ENCODE results near the gene WAPL. TPM values are rescaled to one million over a fixed set of nuclear protein-coding genes. Genes with fewer than 3 reads are reported as not detected.
"Not testable (repeated sequence)": the region's sequence is repeated elsewhere in the genome, so short reads cannot be mapped to it uniquely, and the experiment has no call there.

The WAPL gene
- total RNA-seq, 1 donor from 2014 or later: 24.0 TPM

DNA sequence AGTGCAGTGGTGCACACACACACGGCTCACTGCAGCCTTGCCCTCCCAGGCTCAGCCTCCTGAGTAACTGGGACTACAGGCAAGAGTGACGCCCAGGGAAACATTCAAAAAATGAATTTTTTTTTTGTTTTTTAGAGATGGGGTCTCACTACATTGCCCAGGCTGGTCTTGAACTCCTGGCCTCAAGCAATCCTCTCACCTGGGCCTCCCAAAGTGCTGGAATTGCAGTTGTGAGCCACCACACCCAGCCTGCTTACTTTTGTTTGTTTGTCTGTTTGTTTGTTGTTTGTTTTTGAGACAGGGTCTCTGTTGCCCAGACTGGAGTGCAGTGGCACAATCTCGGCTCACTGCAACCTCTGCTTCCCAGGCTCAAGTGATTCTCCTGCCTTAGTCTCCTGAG is 7.1 kb upstream of the WAPL start:
- intact Hi-C loops (cut with DNase I): not testable (repeated sequence)

DNA sequence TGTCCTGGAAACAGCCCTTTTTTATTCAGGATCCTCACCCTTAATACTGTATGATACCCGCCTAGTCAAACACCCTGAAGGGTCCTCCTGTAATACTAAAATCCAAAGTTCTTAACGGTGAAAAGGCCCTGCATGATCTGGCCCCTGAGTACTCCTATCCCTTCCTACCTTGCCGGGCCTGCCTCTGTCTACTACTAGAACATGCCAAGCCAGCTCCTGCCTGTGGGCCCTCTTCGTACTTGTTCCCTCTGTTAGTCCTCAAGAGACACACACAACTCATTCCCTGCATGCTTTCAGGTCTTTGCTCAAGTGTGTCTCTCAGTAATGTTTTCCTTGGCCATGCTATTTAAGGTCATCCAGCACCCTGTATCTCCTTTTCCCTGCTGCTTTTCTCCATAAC is 5.0 kb upstream of the WAPL start:
- intact Hi-C loops (cut with DNase I): no loop called here

More for the DNA sequence above, 7.1 kb upstream of the WAPL start:
- not testable (repeated sequence) for DNase-seq (ENCODE audit: low spot score)

DNA sequence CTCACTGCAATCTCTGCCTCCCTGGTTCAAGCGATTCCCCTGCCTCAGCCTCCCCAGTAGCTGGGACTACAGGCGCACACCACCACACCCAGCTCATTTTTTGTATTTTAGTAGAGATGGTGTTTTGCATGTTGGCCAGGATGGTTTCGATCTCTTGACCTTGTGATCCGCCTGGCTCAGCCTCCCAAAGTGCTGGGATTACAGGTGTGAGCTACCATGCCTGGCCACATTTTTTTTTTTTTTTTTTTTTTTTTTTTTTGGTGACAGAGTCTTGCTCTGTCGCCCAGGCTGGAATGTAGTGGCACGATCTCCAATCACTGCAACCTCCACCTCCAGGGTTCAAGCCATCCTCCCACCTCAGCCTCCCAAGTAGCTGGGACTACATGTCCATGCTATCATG is 4.1 kb upstream of the WAPL start:
- DNase-seq (ENCODE audit: low spot score); intact Hi-C loops (cut with DNase I): not testable (repeated sequence)

More for the DNA sequence above, 5.0 kb upstream of the WAPL start:
- DNase-seq (ENCODE audit: low spot score): no peak

DNA sequence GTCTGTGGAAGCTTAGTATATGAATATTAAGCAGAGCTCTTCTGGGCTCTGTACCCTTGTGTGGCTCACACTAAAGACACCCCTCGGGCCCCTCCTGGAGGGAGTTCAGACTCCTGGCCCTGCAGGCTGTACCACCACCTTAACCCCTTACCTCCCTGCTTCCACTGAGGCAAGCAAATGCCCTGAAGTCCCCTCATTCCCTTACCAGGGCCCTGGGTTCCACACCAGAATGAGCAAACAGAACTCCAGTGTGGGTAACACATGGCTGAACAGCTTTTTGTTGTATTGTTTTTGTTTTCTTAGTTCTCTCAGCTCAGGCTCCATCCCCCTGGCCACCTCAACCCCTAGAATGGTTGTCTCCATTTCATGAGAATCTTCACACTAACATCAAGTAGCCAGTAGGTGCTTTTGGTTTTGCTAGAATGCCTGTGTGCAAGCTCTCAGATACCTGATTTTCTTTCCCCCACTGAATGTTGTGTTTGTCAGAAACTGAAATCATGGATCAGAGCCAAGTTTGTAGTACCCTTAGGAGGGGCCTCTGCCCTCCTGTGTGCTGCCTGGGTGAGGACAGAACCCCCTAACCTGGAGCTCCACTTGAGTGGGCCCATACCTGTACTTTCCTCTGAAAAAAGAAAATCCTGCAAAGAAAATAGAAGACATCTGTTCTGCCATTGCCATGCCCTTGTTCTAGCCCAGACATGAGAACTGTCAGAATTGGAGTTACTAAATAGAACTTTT is 2.8 kb upstream of the WAPL start:
- intact Hi-C loops (cut with DNase I): loop anchor here (5.0 kb wide), 2 partner anchors 63 to 122 kb away; no protein-coding TSS in a partner anchor

DNA sequence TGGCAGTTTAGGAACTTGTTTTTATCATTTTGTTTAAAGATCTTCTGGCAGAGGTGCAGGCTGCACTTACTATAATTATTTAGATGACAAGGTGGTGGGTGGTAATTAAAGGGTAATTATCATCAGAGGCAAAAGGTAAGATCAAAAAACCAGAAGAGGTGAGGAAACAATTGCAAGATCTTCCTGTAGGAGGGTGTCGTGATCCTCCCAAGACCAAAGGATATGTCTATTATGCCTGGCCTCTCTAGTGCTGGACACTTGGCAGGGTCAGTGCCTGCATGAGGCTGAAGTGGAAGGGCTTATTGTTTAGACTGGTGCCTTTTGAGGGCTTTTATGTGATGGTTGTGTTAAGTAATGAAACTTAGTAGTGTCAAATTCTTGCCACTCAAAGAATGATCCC is 1.8 kb upstream of the WAPL start:
- intact Hi-C loops (cut with DNase I): loop anchor here (5.0 kb wide), 2 partner anchors 64 to 121 kb away; no protein-coding TSS in a partner anchor
- no peak for DNase-seq (ENCODE audit: low spot score)

More for the DNA sequence above, 2.8 kb upstream of the WAPL start:
- DNase-seq (ENCODE audit: low spot score): no peak

DNA sequence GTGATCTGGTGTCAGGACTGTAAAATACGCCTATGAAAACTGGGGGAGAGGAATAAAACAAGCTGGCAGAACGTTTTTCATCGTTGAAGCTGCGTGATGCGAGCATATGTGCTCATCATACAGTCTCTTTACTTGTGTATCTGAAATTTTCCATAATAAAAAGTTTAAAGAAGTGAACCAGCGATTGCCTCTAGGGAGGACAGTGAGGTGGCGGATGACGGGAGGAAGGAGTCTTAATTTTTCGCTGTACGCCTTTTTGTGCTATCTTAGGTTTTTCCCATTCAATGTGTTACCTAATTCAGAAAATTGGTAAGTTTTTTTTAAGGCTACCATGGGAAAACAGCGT is 891 bp upstream of the WAPL start:
- intact Hi-C loops (cut with DNase I): loop anchor here (5.0 kb wide), 2 partner anchors 65 to 120 kb away; no protein-coding TSS in a partner anchor
- no peak for DNase-seq (ENCODE audit: low spot score)

DNA sequence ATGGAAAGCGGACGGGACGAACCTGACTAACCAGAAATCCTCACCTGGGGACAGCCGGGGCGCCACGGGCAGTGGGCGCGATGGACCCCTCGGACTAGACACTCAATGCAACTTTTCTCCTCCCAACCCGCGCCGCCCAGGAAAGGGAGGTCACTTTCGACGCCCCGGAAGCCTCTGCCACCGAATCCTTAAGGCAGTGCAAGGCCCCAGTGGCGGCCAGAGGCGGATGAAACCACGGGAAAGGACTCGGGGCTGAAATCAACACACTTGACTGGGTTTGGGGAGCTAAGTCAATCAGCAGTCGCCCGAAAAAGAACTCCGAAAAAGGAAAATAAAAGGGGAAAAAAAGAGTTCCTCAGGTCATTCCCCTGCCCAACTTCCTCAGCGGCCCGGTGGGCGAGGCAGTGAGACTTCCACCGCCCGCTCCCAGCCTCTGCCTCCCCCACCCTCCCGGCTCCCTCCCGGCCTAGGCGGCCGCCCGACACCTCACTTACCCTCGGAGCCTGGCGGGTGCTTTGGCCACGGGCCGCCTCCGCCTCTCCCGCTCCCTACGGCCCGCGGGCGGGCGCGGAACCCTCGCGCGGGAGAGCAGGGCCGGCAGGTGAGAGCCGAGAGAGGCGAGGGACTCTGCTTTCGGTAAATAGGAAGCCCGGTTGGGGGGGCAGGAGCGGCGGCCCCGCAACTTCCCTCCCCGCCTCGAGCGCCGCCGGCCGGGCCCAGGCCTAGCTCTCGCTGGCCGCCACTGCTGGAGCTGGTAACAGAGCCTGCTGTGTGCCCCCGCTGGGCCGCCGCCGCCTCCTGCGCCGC is 518 bp downstream of the WAPL start:
- peak; percentile 85 for DNase-seq (ENCODE audit: low spot score)
- intact Hi-C loops (cut with DNase I): loop anchor here (5.0 kb wide), 2 partner anchors 66 to 119 kb away; no protein-coding TSS in a partner anchor

DNA sequence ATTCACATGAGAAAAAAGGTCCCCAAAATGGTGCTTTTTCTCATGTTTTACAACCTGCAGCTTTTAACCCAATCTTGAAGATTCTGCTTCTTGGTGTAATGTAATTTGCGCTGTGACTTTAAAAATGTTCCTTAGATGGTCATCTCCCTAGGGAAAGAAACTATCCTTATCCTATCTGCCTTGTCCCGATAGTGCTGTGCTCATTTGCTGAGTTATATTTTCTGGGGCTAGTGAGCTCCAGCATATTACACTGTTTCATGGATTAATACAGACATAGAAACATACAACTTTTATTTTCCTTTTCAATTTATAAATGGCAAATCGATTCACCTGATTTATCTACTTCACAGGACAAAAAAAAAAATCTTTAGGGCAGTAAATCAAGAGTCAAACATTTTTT is 2.8 kb downstream of the WAPL start:
- intact Hi-C loops (cut with DNase I): no loop called here
- no peak for DNase-seq (ENCODE audit: low spot score)

DNA sequence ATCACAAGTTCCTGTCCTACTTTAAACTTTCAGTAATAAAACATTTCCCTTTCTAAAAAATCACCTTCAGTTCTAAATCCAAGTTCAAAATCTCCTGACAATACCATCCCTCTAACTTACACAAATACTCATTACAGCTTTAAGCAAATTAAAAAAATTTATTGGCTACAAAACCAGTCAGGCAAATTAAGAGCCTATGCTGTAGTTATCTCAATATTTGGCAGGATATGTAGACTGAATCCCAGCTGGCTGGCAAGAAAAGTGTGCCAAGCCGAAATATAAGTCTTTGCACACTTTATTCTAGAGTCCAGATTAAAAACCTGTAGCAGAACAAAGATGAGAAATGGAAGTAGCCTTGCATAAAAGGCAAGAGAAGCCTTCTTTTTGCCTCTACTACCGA is 9.5 kb downstream of the WAPL start:
- no peak for DNase-seq (ENCODE audit: low spot score)

DNA sequence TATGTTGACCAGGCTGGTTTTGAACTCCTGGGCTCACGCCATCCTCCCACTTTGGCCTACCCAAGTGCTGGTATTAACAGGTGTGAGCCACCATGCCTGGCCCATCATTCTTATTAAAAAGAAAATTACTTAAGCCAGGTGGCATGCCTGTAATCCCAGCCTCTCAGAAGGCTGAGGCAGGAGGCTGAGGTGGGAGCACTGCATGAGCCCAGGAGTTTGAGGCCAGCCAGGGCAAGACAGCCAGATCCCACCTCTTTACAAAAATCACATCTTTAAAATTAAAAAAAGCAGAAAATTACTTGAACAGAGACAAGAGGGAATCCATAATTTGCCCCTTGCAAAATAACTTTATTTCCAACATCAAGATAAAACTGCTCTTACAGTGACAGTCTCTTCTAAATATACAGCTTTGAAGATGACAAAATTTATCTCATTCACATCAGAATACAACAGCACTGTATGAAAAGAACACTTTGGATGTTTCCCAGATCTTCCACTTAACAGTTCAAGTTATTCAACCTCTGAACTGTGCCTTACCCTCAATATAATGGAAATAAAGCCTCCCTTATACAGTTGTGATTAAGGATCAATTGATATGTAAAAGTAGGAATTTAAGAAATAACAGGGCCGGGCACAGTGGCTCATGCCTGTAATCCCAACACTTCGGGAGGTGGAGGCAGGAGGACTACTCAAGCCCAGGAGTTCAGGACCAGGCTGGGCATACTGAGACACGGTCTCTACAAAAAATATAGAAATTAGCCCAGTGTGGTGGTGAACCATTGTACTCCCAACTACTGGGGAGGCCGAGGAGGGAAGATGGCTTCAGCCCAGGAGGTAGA is 10.3 kb downstream of the WAPL start:
- no peak for DNase-seq (ENCODE audit: low spot score)
- intact Hi-C loops (cut with DNase I): no loop called here

More for the DNA sequence above, 9.5 kb downstream of the WAPL start:
- intact Hi-C loops (cut with DNase I): no loop called here

DNA sequence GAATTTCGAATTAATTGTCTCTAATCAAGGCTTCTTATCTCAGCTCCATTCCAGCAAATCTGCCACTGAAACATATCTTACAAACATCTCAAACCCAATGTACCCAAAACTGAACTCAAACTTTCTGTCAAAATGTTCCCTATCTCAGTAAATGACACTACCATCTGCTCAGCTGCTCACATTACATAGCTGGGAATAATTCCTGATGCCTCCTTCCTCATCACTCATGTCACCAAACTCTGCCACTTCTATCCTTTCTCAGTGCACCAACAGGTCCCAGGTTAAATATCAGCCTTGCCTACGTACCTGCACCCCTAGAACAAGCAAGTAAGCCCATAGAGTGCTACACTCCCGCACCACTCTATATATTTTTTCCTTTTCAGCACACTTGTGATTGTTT is 12.4 kb downstream of the WAPL start:
- no peak for DNase-seq (ENCODE audit: low spot score)
- intact Hi-C loops (cut with DNase I): no loop called here

DNA sequence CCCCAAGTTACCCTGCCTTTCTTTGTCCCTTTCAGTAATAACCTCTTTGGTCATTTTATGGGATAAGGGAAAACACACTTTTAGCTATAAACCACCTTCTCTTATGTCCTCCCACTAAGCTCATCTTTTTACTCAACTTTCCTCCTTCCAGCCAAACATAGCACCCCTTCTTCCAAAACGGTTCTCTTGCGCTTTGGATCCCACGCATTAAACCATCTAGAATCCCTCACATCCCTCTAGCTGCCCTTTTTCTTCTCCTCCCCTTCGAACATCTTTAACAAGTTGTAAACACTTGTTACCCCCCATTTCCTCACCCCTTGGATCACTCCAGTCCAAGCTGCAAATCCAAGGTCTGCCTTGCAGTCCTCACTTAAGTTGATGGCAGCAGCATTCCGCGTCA is 13.4 kb downstream of the WAPL start:
- intact Hi-C loops (cut with DNase I): no loop called here

DNA sequence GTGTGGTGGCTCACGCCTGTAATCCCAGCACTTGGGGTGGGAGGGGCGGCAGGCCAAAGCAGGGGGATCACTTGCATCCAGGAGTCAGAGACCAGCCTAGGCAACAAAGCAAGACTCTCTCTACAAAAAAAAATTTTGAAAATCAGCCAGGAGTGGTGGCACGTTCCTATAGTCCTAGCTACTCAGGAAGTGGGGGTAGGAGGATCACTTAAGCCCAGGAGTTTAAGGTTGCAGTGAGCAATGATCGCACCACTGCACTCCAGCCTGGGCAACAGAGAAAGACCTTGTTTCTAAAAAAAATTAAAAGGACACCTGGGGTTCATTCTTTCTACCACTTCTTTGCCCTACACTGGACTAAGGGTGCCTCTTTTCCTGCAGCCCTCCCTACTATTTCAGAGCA is 15.1 kb downstream of the WAPL start:
- DNase-seq (ENCODE audit: low spot score): no peak
- intact Hi-C loops (cut with DNase I): no loop called here

More for the DNA sequence above, 13.4 kb downstream of the WAPL start:
- no peak for DNase-seq (ENCODE audit: low spot score)

DNA sequence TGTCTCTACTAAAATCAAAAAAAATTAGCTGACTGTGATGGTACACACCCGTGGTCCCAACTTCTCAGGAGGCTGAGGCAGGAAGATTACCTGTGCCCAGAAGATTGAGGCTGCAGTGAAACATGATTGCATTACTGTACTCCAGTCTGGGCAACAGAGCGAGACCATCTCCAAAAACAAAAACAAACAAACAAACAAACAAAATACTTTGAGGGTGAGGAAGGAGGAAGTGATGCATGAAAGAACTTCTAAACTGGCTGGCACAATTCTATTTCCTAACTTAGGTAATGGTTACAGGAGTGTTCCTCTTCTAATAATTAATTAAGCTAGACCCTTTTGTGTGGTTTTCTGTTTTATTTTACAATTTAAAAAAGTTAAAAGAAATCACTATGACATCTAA is 15.5 kb downstream of the WAPL start:
- intact Hi-C loops (cut with DNase I): no loop called here
- no peak for DNase-seq (ENCODE audit: low spot score)

DNA sequence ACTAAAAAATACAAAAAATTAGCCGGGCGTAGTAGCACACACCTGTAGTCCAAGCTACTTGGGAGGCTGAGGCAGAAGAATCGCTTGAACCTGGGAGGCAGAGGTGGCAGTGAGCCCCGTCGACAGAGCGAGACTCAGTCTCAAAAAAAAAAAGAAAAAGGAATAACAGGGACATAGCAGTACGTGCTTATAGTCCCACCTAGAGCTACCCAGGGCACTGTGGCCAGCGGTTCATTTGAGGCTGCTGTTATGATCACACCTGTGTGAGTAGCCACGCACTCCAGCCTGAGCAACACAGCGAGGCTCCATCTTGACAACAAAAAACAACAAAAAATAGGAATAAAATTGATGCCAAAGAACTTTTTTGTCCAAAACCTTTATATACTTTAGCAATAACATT is 17.1 kb downstream of the WAPL start:
- no peak for DNase-seq (ENCODE audit: low spot score)
- intact Hi-C loops (cut with DNase I): no loop called here

DNA sequence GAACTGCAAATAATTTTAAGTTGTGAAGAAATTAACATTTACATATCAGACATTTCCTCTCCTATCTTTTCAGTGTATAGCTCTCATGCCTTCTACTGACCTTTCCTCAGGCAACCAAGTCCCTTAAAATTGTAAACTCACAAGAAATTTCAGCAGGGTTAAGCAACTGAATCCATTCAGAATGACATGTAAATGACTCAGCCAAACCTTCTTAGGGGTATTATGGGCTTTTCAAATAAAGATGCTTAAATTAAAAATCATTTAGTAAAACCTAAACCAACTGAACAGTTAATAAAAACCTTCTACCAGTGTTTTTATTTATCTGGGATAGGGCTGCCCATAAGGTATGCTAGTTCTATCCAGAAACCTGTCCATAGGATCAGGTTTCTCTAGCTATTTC is 20.7 kb downstream of the WAPL start:
- intact Hi-C loops (cut with DNase I): no loop called here
- no peak for DNase-seq (ENCODE audit: low spot score)

DNA sequence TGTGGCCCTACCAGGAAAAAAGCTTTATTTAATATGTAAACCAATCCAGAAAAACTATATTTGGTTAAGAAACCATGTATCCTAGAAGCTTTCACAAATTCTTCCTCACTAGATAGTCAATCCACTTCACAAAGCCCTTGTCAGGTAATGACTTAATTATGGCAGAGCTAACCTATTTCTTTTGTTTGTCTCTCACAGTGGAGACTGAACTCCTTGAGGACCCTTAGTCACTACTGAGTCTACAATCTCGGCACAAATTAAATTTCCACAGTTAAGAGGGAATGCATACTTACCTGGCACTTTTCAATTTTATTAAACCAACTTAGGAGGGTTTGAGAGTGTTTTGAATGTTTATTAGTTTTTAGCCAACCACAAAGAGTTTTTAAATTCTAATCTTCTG is 23.0 kb downstream of the WAPL start:
- intact Hi-C loops (cut with DNase I): no loop called here
- DNase-seq (ENCODE audit: low spot score): no peak

DNA sequence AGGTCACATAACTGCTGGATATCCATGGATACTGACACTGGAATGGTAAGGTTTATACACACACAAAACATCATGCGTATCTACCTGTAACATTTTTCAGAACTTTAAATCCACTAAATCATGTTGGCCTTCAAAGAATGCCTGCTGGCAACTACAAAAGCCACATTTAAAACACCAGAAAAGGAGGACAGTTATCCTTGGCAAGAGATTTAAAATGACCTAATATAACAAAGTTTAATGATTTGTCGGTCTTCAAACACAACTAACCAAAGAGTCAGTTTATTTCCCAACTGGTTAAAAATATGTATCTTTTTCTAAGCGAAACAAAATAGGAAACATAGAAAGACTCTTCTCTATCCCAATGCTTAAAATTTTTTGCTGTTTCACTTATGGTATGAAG is 24.0 kb downstream of the WAPL start:
- intact Hi-C loops (cut with DNase I): no loop called here
- no peak for DNase-seq (ENCODE audit: low spot score)

DNA sequence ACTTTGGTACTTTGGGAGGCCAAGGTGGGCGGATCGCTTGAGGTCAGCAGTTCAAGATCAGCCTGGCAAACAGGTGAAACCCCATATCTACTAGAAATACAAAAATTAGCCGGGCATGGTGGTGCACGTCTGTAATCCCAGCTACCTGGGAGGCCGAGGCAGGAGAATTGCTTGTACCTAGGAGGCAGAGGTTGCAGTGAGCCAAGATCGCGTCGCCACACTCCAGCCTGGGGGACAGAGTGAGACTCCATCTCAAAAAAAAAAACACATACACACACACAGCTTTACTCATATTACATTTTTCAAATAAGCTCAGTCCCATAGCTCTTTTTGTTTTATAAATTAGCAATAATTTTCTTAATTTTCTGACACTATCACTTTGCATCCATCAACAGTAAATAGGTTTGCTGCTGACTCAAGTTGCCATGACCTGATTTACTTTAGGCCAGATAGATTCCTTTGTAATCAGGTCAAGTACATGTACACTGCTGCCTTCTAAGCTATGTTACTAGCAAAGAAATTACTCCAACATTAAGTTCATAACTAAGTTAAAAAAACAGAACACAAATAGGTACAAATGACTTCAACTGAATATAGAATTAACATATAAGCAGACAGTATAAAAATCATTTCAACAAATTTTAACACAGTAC is 31.5 kb downstream of the WAPL start:
- no peak for DNase-seq (ENCODE audit: low spot score)
- intact Hi-C loops (cut with DNase I): no loop called here

All from cardiac septum (tissue), 1 donor.